Activated T-helper 1 cell treated with anti-CD3 and anti-CD28 coated beads, Interleukin-12 subunit alpha, Interleukin-12 subunit beta, Interleukin-2, Interleukin-4 antibody, amounts not matched to agents 30 ng/mL and 10 ng/mL and 1 ng/mL, durations not matched to agents 14 hours and 24 hours and 36 hours (primary cell): Measurements from ENCODE around the gene MRPL37. TPM values are rescaled to one million over a fixed set of nuclear protein-coding genes. Genes with fewer than 3 reads are reported as not detected.
A peak's percentile ranks its signal among the peaks of the same experiment; 100 is the strongest.

Source experiments
- DNase-seq: peaks from one replicate; pipeline ENCODE4 v3.0.0; 2021; ENCODE audit warnings: low spot score
- H3K27ac Mint-ChIP-seq: one replicate; pipeline ENCODE4 v1.8.0; 2021; ENCODE audit warnings: mild to moderate bottlenecking, mixed read lengths
- H3K27me3 Mint-ChIP-seq: one replicate; pipeline ENCODE4 v1.8.0; 2022; ENCODE audit warnings: mild to moderate bottlenecking, moderate library complexity, mixed read lengths; ENCODE audit not compliant: insufficient read depth
- H3K36me3 Mint-ChIP-seq: one replicate; pipeline ENCODE4 v1.8.0; 2021; ENCODE audit warnings: low read depth, mixed read lengths
- H3K4me1 Mint-ChIP-seq: one replicate; pipeline ENCODE4 v1.8.0; 2021; ENCODE audit warnings: low read depth, mixed read lengths
- H3K4me3 Mint-ChIP-seq: one replicate; pipeline ENCODE4 v1.8.0; 2021; ENCODE audit warnings: mild to moderate bottlenecking, moderate library complexity, mixed read lengths
- H3K9me3 Mint-ChIP-seq: one replicate; pipeline ENCODE4 v1.8.0; 2021; ENCODE audit warnings: mixed read lengths
- intact Hi-C: fragments of 100-400 bp; cut with micrococcal nuclease; formaldehyde crosslinking; loops from one replicate; pipeline ENCODE4 v1.15.1; 2024
- total RNA-seq: library from RNA; stranded (reverse); gene quantifications from 2 replicates; pipeline ENCODE4 v1.2.3, GENCODE V29; 2022

Gene MRPL37
- total RNA-seq, 1 donor from 2014 or later: 145 TPM

DNA sequence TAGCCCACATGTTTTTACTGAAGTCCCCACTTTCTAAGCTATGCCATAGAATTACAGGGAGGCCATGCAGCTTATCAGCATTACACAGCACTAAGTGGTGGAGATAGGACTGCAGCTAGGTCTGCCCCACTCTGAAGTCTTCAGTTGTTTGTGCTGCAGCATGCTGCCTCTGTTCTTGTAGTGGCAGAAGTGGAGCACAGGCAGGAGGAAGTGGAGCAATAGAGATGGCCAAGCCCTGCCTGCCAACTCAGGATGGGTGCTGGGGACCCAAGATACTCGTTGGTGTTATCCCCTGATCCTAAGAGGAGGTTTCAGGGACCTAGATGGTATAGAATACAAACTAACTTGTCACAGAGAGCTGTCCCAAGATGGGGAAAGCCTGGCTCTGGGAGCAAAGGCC is 12.9 kb downstream of the MRPL37 start:
- no peak for DNase-seq
- no peak overlapping the region for H3K4me3 Mint-ChIP-seq
- peaks cover 9% of the 10 kb centered on the region for H3K4me1 Mint-ChIP-seq
- no peaks in the 10 kb centered on the region for H3K9me3 Mint-ChIP-seq
- intact Hi-C loops: no loop called here
- no peak overlapping the region for H3K27ac Mint-ChIP-seq
- H3K27me3 Mint-ChIP-seq: no peaks in the 10 kb centered on the region
- H3K36me3 Mint-ChIP-seq: peaks cover 69% of the 10 kb centered on the region

DNA sequence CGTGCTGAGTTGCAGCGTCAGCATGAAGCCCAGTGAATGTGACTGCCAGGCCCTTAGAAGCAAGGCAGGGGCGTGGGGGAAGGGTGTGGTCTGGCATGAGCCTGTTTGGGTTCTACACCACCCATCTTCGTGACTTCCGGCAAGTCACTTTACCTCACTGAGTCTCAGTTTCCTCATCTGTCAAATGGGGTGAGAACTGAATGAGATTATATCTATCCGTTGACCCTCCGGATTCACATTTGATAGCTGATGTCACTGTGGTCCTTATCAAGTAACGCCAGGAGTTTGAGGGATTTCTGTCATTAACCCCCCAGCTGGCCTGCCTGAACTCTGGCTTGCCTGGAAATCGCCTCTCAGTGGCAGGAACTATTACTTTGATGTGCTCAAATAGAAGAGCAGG is 15.6 kb downstream of the MRPL37 start:
- Mint-ChIP-seq H3K27me3 (no peaks in the 10 kb centered on the region), H3K36me3 (peaks cover 60% of the 10 kb centered on the region), H3K4me3 (no peak overlapping the region), H3K27ac (no peak overlapping the region), H3K9me3 (no peaks in the 10 kb centered on the region), H3K4me1 (peaks cover 7% of the 10 kb centered on the region)
- no peak for DNase-seq
- intact Hi-C loops: no loop called here

DNA sequence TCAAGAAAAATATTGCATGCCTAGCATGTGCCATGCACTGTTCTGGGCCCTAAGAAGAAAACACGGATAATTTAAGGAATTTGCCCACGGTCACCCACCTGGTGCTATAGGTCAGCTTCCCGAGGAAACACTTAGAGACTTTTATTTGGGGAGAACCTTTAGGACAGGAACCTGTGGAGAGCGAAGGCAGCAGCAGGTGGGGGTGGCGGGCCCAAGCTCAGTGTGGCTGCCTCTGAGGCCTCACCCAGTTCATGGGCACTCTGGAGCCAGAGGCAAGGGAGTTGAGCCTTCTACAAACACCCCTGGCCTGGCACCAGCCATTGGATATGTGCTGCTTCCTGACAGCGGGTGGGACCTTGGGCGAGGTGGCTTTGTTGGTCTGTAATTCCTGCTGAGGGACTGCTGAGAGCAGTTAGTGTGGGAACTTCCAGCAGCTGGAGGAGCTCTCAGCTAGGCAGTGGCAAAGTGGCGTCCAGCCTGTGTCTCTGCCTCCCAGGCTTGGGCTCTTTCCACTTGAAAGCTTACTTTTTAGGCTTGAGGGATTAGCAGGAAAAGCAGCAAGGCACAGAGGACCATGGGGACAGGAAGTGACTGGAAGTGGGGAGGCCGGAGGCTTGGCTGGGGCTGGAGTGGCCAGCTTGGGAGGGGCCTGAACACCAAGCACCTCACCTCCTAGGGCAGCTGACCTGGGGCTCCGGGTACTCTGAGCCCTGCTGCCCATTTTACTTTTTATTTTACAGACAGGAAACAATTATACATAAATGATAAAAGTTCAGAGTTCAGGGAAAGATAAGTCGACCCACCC is 19.1 kb downstream of the MRPL37 start:
- no peak for DNase-seq
- Mint-ChIP-seq H3K4me3 (no peak overlapping the region), H3K36me3 (peaks cover 45% of the 10 kb centered on the region), H3K27me3 (no peaks in the 10 kb centered on the region), H3K9me3 (no peaks in the 10 kb centered on the region), H3K4me1 (no peaks in the 10 kb centered on the region), H3K27ac (peak overlapping the region; percentile 73)
- intact Hi-C loops: no loop called here

DNA sequence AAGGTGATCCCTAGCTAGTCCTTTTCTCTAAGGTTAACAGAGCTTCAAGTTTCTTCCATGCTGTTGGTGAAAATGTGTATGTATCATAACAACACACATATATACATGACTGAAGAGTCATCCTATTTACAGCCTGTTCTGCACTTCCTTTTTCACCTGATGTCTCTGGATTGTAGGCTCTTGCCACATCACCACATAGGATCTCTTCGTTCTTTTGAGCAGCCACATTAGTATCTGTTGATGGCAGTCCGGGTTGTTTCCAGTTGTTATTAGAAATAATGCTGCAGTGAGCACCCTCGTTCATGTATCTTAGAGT is 19.7 kb downstream of the MRPL37 start:
- no peak for DNase-seq
- Mint-ChIP-seq H3K4me1 (no peaks in the 10 kb centered on the region), H3K36me3 (peaks cover 41% of the 10 kb centered on the region), H3K27me3 (no peaks in the 10 kb centered on the region), H3K9me3 (no peaks in the 10 kb centered on the region), H3K4me3 (no peak overlapping the region), H3K27ac (peak overlapping the region; percentile 4)
- intact Hi-C loops: no loop called here

DNA sequence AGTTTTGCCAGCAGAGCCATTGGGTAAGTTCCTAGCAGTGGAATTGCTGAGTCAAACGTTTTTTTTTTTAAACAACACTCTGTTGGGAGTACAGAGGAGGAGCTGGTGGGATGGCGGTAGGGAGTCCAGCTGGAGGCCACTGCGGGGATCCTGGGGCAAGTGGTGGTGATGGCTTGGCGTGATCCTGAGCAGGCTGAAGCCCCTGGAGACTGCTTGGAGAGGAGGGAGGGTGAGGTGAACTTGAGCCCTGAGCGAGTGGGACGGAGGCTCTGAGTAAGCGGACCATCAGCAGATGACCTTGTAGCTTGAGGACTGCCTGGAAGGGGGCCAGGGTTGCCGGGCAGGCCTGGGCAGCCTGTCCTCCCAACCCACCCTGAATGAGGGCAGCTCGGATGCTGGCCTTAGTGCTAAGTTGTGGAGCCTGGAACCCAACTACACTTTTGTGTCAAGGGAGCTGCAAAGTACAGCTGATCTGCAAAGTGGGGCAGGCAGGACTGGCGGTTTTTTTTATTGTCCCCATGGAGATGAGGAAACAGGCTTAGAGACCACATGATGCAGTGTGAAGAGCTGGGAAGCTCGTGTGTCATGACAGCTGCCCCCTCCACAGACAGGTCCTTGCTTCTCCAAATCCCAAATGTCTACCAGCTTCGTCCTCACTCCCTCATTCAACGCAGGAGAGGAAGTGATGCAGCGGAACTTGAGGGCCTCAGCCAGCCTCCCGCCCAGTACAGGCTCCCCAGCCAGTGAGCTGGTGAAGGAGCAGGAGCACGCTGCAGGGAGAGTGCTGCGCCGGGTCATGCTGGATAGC is 20.2 kb downstream of the MRPL37 start:
- peak overlapping the region; percentile 4 for H3K27ac Mint-ChIP-seq
- H3K27me3 Mint-ChIP-seq: no peaks in the 10 kb centered on the region
- no peaks in the 10 kb centered on the region for H3K4me1 Mint-ChIP-seq
- no peak for DNase-seq
- no peak overlapping the region for H3K4me3 Mint-ChIP-seq
- peaks cover 38% of the 10 kb centered on the region for H3K36me3 Mint-ChIP-seq
- H3K9me3 Mint-ChIP-seq: no peaks in the 10 kb centered on the region
- intact Hi-C loops: no loop called here

DNA sequence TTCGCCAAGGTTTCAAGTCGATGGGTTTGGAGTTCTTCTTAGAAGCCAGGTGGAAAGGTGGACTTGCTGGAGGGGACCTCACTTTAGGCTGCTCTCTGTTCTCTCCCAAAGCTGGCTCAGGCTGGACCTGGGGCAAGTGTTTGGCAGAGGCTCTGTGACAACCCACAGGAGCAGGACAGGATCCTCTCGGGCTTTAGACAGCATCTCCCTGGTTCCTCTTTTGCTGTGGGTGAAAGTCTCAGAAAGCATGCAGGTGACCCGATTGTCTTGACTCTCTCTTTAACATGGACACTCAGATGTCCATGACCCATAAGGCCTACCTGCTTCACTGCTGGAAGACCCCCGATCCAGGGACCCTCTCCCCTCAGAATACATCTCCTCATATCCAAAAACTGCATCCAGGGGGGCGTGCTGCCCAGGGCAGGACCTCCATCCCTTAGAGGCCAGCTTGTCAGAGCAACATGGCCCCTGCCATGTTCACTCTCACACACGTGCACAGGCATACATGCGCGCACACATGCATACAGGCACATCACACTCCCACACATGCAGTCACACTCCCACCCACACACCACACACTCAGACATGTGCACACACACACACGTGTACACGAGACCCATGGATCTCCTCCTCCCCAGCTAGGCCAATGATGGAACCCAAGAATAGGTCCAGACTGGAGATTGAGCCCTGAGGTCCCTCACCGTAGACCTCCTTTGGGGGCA is 21.3 kb downstream of the MRPL37 start:
- intact Hi-C loops: no loop called here
- H3K4me1 Mint-ChIP-seq: no peaks in the 10 kb centered on the region
- no peaks in the 10 kb centered on the region for H3K9me3 Mint-ChIP-seq
- H3K27ac Mint-ChIP-seq: peak overlapping the region; percentile 12
- no peaks in the 10 kb centered on the region for H3K27me3 Mint-ChIP-seq
- DNase-seq: no peak
- peaks cover 35% of the 10 kb centered on the region for H3K36me3 Mint-ChIP-seq
- no peak overlapping the region for H3K4me3 Mint-ChIP-seq

DNA sequence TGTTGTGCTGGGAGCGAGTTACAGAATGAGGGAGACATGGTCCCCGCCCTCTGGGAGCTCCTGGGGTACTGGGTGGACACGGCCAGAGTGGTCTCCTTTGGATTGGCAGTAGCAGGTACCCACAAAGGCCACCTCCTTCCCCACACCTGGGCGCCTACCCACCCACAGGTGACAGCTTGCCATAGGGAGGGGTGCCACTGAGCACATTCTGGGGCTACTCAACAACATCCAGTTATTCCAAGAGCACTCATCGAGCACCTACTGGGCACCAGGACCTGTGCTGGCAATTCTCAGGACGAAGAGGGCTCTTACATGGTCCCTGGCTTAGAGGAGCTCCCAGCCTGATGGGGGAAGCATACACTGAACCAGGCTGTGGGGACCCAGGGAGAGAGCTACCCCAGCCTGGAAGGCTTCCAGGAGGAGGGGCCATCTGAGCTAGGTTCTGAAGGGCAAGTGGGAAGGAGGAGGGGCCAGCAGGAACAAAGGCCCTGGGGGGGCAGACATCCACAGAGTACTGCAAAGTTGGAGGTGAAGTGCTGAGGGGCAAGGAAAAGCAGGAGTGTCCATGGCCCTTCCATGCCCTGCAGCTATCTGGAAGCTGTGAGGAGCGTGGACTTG is 22.0 kb downstream of the MRPL37 start:
- Mint-ChIP-seq H3K36me3 (peaks cover 30% of the 10 kb centered on the region), H3K27ac (no peak overlapping the region), H3K9me3 (no peaks in the 10 kb centered on the region), H3K4me1 (no peaks in the 10 kb centered on the region), H3K27me3 (no peaks in the 10 kb centered on the region), H3K4me3 (no peak overlapping the region)
- no peak for DNase-seq
- intact Hi-C loops: no loop called here

DNA sequence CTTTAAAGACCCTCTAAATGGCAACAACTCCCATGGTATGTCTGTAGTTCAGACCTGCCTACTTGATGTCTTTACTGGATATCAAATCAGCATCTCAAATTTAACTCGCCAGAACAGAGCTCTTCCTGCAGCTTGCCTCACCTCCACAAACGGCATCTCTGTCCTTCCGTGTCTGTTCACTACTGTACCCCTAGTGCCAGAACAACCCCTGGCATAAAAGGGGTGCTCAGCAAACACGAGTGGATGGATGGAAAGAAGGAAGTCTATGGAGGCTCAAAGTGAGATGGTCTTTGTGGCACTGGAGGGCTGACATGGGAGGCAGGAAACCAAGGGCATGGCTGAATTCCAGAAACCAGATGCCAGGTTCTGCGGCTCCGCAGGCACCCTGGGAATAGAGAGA is 22.7 kb downstream of the MRPL37 start:
- no peak overlapping the region for H3K4me3 Mint-ChIP-seq
- H3K27me3 Mint-ChIP-seq: no peaks in the 10 kb centered on the region
- H3K9me3 Mint-ChIP-seq: no peaks in the 10 kb centered on the region
- DNase-seq: no peak
- intact Hi-C loops: no loop called here
- H3K27ac Mint-ChIP-seq: no peak overlapping the region
- no peaks in the 10 kb centered on the region for H3K4me1 Mint-ChIP-seq
- peaks cover 25% of the 10 kb centered on the region for H3K36me3 Mint-ChIP-seq

DNA sequence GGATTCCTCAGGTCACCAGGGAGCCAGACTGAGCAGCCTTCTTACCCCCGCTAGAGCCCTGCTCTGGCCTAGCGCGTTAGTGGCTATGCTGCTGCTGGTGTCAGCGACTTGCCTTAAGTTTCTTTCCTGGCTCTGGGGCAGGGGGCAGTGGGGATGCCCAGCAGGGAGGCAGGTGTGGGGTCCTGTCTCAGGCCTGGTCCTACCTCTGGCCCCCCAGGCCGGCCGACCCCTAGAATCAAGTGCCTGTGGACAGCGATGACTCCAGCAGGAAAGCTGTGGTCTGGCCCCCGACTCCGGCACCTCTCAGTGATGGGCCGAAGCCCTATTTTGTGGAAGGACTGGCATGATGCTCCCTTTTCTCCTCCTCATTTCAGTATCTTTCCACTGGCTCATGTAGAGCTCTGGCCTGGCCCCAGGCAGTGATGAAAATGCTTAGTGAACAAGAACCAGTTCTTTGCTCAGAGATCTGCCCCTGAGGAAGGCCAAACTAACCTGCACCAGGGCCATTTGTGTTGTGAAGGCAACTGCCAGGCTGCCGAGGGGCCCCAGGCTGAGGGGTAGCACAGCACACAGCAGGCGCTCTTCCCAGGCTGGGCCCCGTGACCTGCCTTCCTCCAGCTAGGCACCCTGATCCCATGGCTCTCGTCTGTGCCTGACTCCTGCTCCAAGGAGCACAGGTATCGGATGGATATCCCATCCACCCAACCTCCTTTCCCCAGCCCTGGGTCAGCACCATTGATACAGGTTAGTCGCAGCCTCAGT is 23.7 kb downstream of the MRPL37 start:
- Mint-ChIP-seq H3K36me3 (peaks cover 23% of the 10 kb centered on the region), H3K4me3 (no peak overlapping the region), H3K9me3 (no peaks in the 10 kb centered on the region), H3K27me3 (no peaks in the 10 kb centered on the region), H3K27ac (no peak overlapping the region), H3K4me1 (no peaks in the 10 kb centered on the region)
- no peak for DNase-seq
- intact Hi-C loops: no loop called here

DNA sequence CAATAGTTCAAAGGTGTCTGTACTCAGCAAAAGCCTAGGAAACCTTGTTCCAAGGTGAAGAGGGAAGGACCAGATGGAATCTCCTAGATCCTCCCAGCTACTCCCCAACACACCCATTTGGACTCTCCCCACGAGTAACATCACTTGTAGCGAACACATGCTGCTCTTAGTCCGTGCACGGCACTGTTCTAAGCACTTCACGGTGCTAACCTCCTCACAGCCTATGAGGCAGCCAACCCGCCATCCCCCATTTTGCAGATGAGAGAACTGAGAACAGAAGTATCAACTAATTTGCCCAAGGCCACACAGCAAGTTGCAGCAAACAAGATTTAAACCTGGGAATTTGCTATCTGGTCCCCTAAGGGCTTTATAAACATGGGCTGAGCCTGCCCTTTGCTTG is 24.3 kb downstream of the MRPL37 start:
- H3K4me3 Mint-ChIP-seq: no peak overlapping the region
- H3K27ac Mint-ChIP-seq: no peak overlapping the region
- intact Hi-C loops: no loop called here
- no peaks in the 10 kb centered on the region for H3K27me3 Mint-ChIP-seq
- peaks cover 3% of the 10 kb centered on the region for H3K4me1 Mint-ChIP-seq
- H3K36me3 Mint-ChIP-seq: peaks cover 24% of the 10 kb centered on the region
- DNase-seq: no peak
- H3K9me3 Mint-ChIP-seq: no peaks in the 10 kb centered on the region

DNA sequence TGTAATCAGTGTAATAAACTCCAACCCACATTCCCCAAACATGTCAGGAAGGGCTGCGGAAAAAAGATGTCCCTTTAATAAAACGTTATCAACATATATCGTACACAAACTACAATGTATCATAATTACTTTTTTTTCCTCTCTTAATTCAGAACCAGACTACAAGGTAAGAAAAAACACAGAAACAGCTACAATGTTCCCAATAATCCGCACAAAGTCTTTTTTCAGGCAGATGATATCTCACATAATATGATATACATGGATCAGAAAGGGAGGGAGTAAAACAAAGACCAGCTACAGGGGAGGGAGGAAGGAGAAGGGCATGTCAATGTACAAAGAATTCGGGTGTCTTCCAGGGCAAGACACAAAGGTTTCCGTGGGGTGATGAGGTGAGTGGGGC is 25.4 kb downstream of the MRPL37 start:
- intact Hi-C loops: no loop called here
- no peaks in the 10 kb centered on the region for H3K27me3 Mint-ChIP-seq
- H3K4me1 Mint-ChIP-seq: peaks cover 15% of the 10 kb centered on the region
- no peak for DNase-seq
- no peak overlapping the region for H3K4me3 Mint-ChIP-seq
- peaks cover 29% of the 10 kb centered on the region for H3K36me3 Mint-ChIP-seq
- H3K27ac Mint-ChIP-seq: peak overlapping the region; percentile 55
- H3K9me3 Mint-ChIP-seq: no peaks in the 10 kb centered on the region

DNA sequence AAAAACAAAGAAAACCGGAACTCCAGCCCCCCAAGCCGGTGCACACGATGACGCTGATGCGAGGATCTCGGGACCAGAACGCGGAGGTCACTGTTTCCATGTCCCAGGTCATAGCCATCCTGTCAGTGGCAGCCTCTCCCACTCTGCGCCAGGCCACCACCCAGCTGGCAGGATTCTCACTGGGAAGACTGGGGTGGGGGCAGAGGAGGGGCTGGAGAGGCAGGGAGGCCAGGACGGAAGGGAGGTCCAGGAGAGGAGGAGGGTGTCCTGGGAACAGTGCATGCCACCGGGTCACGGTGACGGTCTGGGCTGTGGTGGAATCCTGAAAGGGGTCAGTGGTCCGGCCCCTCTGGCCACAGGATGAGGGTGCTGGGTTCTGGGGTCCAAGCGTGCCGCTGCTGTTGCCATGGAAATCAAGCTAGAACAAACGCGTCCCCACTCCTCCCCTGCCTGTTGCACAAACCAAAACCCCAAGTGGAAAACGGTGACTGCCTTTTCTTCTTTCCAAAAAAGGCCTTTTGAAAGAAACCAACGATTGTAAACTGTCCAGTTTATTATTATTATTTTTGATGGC is 26.1 kb downstream of the MRPL37 start:
- no peaks in the 10 kb centered on the region for H3K27me3 Mint-ChIP-seq
- no peak overlapping the region for H3K27ac Mint-ChIP-seq
- H3K4me3 Mint-ChIP-seq: no peak overlapping the region
- intact Hi-C loops: no loop called here
- peaks cover 32% of the 10 kb centered on the region for H3K36me3 Mint-ChIP-seq
- peaks cover 22% of the 10 kb centered on the region for H3K4me1 Mint-ChIP-seq
- H3K9me3 Mint-ChIP-seq: no peaks in the 10 kb centered on the region
- no peak for DNase-seq
